GM21526 (cell line): ENCODE measurements around the gene WNT1.

ENCODE experiments used
- ATAC-seq: cut with Tn5 transposase; IDR thresholded peaks from one replicate; pipeline ENCODE4 v1.9.1; 2021; ENCODE audit warnings: moderate library complexity; ENCODE audit not compliant: unreplicated experiment, low FRiP score

Gene WNT1

DNA sequence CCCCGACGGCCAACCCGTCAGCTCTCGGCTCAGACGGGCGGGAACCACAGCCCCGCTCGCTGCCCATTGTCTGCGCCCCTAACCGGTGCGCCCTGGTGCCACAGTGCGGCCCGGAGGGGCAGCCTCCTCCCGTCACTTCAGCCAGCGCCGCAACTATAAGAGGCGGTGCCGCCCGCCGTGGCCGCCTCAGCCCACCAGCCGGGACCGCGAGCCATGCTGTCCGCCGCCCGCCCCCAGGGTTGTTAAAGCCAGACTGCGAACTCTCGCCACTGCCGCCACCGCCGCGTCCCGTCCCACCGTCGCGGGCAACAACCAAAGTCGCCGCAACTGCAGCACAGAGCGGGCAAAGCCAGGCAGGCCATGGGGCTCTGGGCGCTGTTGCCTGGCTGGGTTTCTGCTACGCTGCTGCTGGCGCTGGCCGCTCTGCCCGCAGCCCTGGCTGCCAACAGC is at the start of gene WNT1:
Gene WNT1, plus strand, starts transcription at position 32 of the 450 bp plus-strand sequence. Its CDS starts 329 bp downstream, at position 361.
- ATAC-seq = no peak

DNA sequence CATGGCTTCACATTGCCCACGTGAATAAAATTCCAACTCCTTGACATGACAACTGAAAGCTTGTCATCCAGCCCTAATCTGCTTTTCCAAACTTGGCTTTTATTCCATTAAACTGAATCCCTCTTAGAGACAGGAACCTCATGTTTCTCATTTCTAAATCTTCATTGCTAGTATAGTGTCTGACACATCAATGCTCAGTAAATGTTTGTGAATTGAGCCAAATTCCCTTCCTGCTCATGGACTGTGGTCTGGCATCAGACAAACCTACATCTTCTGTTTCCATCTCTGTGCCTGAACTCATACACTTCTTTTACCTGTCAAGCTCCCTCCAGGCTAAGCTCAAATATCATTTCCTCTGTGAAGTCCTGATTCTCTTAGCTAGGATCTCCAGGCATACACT is 48.6 kb upstream of the WNT1 start:
- ATAC-seq = no peak

GRCh38 chr12:48930475-48930874 is 47.6 kb upstream of the WNT1 start:
- no peak for ATAC-seq

- ATAC-seq = no peak
Measured at GRCh38 chr12:48932878-48933277, 45.2 kb upstream of the WNT1 start.

DNA sequence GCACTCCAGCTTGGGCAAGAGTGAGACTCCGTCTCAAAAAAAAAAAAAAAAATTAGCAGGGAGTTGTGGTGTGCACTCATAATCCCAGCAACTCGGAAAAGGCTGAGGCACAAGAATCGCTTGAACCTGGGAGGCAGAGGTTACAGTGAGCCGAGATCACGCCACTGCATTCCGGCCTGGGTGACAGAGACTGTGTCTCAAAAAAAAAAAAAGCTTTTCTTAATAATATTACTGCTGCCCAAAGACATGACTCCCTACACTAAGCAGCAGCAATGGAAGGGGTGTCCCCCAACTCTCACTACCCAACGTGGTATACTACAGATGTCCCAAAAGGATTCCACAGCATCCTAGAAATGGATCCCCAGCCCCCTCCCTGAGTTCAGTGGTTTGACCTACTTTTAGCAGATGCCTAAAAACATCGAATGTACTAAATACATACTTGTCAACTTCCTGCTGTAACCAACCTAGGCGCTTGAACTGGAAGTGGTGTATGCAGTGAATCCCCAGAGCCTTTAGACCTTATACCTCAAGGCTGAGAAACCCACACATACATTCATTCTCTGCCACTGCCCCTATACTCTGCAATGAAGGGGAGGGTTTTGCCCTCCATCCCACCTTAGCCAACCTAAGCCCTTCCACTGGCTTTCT is 44.3 kb upstream of the WNT1 start:
- ATAC-seq = no peak

DNA sequence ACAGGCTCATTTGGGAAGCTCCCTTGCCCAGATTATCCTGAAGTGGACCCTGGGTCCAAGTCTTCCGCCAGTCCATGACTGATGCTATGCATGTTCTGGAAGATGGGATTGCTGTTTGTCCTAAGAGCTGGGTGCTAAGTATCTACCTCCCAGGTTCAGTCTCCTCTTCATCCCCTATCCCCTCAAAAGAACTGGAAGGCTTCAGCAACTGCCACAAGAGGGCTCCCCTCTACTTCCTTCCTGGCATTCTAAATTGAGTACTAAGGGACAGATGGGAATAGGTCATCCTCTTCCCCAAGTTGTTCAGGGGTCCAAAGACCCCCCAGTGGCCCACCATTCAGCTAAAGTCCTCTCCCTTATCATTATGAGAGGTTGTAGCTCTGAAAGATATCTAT is 43.8 kb upstream of the WNT1 start:
- no peak for ATAC-seq

DNA sequence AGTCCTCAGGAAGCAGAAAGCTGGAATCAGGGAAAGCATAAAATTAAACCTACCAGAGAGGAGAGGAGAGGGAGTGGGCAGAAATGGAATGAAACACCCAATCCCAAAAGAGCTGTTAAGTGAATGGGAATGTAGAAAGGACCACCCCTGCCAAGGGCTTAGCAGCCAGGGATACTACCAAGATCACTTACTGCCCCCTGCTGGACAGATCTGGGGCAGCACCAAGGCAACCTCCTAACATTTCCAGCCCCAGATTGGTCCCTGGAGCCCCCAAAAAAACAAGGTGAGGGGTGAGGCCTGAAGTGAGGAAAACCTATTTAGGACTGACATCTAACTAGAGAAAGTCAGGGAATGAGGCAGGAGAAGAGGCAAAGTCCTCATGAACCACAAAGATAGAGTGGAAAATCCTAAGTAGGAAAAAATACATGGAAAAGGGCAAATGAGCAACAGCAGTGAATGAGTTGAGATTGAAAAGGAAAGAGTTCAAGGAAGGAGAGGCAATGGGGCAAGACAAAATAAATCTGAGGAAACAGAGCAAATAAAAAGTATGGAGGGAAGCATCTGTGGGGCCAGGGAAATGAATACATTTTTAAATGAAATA is 41.6 kb upstream of the WNT1 start:
- ATAC-seq = no peak

- ATAC-seq = no peak
Measured at GRCh38 chr12:48937170-48937569, 41.0 kb upstream of the WNT1 start.

DNA sequence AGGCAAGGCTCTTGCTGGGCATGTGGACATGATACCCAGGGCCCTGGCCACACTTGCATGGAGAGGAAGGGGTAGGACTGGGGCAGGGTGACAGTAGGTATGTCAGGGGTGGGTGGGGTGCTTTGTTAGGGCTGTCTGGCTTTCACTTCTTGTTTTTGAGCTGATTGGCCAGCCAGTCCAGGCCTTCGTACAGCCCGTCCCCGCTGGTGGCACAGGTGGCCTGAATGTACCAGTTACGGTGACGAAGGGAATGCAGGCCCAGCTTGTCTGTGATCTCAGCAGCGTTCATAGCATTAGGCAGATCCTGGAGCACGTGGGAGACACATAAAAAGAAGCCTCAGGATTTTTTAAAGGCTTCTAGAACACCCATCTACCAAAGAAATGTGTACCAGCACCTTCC is 39.3 kb upstream of the WNT1 start:
- ATAC-seq = no peak

GRCh38 chr12:48940181-48940580 is 37.9 kb upstream of the WNT1 start:
- ATAC-seq = no peak

GRCh38 chr12:48943221-48943620 is 34.9 kb upstream of the WNT1 start:
- ATAC-seq = no peak

DNA sequence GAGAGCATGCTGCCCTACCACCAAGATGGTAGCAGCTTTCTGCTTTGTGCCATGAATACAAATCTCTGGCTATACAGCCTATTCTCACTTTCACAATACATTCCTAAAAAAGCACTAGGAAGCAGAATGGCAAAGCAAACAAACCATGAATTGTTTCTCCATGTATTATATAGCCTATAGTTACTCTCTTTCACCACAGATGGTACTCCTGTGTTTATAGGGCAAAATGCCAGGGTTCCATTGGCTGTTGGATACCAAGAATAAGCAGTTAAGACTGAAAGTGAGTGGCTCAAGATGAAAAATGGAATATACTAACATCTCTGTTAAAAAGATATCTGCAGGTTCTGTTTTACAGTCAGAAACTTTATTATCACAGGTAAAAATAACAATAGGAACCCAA is 31.9 kb upstream of the WNT1 start:
- ATAC-seq = no peak

- no peak for ATAC-seq
Measured at GRCh38 chr12:48946943-48947342, 31.2 kb upstream of the WNT1 start.

DNA sequence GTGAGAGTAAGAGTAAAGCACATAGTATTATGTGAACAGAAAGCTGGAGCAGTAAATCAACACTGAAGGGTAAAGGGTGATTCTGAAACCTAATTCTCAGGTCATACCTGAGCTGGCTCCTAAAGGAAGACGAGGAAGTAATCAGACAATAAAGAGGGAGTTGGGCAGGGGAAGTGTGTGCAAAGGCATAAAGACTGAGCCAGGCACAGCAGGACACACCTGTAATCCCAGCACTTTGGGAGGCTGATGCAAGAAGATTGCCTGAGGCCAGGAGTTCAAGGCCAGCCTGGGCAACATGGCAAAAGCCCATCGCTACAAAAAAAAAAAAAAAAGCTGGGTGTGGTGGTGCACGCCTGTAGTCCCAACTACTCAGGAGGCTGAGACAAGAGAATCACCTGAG is 30.4 kb upstream of the WNT1 start:
- ATAC-seq = no peak

DNA sequence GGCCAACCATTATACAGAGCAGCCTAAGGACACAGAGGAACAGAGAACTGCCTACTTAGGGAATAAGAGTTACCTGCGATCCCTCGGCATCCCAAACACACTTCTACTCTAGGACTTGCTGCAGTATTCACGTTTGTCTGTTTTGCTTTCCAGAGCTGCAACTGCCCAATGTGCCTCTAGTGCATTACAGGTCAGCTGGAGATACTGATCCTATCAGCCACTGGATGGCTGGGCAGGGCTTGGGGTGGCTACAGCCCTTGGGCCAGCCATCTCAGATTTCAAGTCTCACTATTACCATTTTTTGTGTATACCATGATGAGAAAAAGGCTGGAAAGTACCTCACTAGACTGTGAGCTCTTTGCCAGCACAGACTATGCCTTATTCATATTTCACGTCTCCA is 25.4 kb upstream of the WNT1 start:
- no peak for ATAC-seq

GRCh38 chr12:48954061-48954460 is 24.1 kb upstream of the WNT1 start:
- no peak for ATAC-seq

DNA sequence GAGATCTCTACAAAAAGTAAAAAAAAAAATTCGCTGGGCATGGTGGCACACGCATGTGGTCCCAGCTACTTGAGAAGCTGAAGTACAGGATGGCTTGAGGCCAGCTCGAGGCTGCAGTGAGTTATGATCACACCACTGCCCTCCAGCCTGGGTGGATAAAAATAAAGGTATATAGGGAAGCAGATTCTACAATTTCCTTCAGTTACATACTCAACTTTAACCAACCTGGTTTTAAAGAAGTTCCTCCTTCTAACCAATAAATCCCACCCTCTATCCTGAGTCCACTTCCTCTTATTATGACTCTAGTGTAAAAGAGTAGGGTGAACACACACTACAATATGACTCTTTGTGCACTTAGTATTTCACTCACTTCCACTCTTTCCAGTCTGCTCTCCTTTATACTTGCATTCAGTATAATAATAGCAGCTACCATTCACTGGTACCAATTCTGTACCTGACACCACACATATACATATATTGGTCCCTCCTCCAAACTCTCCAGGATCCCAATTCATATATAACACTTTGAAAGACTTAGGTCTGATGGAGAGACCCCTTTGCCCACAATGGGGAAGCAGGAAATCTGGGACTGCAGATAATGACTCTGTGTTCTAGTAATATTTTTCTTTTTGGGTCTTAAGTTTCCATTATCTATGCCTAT is 23.2 kb upstream of the WNT1 start:
- no peak for ATAC-seq

DNA sequence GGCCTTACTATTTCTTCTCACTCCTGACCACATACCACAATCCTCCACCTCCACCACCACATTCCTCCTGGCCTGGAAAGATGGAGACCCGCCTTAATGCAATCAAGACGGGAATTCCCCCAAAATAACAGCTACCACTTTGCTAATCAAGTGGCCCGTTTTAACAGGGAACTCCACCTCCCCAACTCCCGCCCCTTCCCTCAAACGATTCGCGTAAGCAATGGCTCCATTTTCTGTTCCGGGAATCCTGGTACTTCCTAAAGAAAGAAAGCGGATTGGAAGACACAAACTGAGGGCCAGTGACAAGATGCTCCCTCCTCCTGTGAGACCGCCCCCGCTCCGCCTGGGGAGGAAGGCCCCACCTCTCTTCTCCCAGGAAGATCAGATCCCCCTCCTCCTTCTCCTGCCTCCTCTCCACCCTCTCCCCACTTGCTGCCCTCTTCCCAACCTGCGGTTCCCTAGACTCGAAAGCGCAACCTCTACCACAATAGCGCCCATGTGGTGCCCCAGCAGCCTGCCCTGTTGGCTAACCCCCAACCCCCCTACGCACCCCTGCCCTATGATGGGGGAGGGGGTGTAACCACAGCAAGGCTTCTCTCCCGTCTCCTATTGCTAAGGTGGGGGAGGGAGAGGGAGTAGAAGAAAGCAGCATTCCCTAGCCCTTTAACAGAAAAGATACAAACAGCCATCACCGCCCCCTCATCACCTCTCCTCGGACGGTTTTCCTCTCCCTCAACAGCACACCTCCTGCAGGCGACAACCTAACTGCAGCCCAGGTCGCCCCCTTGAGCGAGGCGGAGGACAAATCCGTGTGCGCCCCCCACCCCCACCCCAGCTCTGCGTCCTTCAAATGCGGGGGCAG is 21.6 kb upstream of the WNT1 start:
- no peak for ATAC-seq

GRCh38 chr12:48957141-48958048 is 20.7 kb upstream of the WNT1 start, which contains the start of gene ARF3:
TSS of gene ARF3 (minus strand) at chr12:48957487. CDS start at chr12:48941095, 16,392 bp downstream.
- ATAC-seq = peak; percentile 82

DNA sequence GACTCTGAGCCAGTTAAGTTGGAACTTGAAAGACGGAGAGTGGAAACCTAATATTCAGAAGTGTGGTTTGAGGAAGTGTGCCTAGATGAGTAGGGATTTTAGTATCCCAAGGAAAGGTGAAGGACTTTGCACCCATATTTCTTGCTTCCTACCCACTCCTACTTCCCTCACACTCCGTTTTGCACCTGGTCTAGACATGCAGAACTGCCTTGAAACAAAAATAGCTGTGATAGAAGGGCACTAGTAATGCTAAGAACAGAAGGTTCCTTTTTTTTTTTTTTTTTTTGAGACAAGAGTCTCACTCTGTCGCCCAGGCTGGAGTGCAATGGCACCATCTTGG is 20.1 kb upstream of the WNT1 start:
- no peak for ATAC-seq
